ENCODE data around the gene LPIN3. TPM values are rescaled to one million over a fixed set of nuclear protein-coding genes. Genes with fewer than 3 reads are reported as not detected.

The LPIN3 gene
- total RNA-seq, 1 experiment from 2014 or later: 18.5 TPM

Other genes with a start within 250 kb of the LPIN3 start
- gene PLCG1, start 203.3 kb upstream of the LPIN3 start, total RNA-seq (2021; ENCODE audit: unreplicated experiment): 45.6 TPM
- 13.3 TPM for gene ZHX3, start 23.1 kb upstream of the LPIN3 start, total RNA-seq (2021; ENCODE audit: unreplicated experiment)
- not detected for gene EMILIN3, start 26.0 kb downstream of the LPIN3 start, total RNA-seq (2021; ENCODE audit: unreplicated experiment)